Measurements from ENCODE around the gene ENO1. TPM values are rescaled to one million over a fixed set of nuclear protein-coding genes. Genes with fewer than 3 reads are reported as not detected.
A peak's percentile ranks its signal among the peaks of the same experiment; 100 is the strongest.

ENO1 gene
- total and polyA plus RNA-seq, 9 of the 15 experiments (the other 6 are each of a cell fraction or from before 2014, with no cell fraction given), result 2,249 to 7,472 (median 2,868) TPM

GRCh38 chr1:8817412-8818324, 60.8 kb downstream of the ENO1 start, which contains the start of gene RERE (continued):
- TF ChIP-seq CREB5 (CRISPR knock-in tag; IDR thresholded peaks at IDR 0.05) (no peak), ARHGAP35 (IDR thresholded peaks at IDR 0.05; ENCODE audit: partially characterized antibody) (no peak), MGA (IDR thresholded peaks at IDR 0.05) (no peak), SP1 (CRISPR knock-in tag; IDR thresholded peaks at IDR 0.05) (peak; percentile 81), ZNF395 (CRISPR knock-in tag; IDR thresholded peaks at IDR 0.05) (peak; percentile 59; the same call in 1 of the 2 replicates)
